Esophagus squamous epithelium (tissue), 4 donors: ENCODE results near the gene MAN1C1.

Source experiments
- POLR2A ChIP-seq, 4 donors: fragments of 450-650 bp; IDR thresholded peaks; one replicate each; pipeline ENCODE4 v1.6.1; 2017; ENCODE audit warnings: antibody characterized with exemption in 4 of 4, mild to moderate bottlenecking in 4 of 4, moderate library complexity in 3 of 4
- TF ChIP-seq, protein P1 (sequence below), 6 experiments: fragments of 450-650 bp in 4 of 6; fragments of 200-600 bp in 2 of 6; sonication (generic) in 2 of 6; IDR thresholded peaks; one replicate each; pipeline ENCODE4 v1.5.1; 2016 to 2019; ENCODE audit warnings: antibody characterized with exemption in 6 of 6, mild to moderate bottlenecking in 4 of 6, moderate library complexity in 4 of 6

DNA sequence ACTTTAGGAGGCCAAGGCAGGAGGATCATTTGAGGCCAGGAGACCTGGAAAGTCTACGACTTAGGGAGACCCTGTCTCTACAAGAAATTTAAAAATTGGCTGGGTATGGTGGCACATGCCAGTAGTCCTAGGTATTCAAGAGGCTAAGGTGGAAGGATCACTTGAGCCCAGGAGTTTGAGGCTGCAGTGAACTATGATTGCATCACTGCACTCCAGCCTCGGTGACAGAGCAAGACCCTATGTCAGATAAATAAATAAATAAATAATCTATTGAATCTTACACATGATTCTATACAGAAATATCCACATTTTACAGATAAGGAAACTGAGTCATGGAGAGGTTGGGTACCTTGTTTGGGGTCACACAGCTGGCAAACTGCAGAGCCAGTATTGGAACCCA lies 89.1 kb downstream of the MAN1C1 start:
- TF ChIP-seq, protein P1, sequence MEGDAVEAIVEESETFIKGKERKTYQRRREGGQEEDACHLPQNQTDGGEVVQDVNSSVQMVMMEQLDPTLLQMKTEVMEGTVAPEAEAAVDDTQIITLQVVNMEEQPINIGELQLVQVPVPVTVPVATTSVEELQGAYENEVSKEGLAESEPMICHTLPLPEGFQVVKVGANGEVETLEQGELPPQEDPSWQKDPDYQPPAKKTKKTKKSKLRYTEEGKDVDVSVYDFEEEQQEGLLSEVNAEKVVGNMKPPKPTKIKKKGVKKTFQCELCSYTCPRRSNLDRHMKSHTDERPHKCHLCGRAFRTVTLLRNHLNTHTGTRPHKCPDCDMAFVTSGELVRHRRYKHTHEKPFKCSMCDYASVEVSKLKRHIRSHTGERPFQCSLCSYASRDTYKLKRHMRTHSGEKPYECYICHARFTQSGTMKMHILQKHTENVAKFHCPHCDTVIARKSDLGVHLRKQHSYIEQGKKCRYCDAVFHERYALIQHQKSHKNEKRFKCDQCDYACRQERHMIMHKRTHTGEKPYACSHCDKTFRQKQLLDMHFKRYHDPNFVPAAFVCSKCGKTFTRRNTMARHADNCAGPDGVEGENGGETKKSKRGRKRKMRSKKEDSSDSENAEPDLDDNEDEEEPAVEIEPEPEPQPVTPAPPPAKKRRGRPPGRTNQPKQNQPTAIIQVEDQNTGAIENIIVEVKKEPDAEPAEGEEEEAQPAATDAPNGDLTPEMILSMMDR (IDR thresholded peaks at IDR 0.05) = no peak
- TF ChIP-seq POLR2A (IDR thresholded peaks at IDR 0.05) = no peak
